Measurements from ENCODE around the gene ATP5F1E.

The ATP5F1E gene

GRCh38 chr20:59071216-59071615, 39.1 kb upstream of the ATP5F1E start:
- no peak for DNase-seq (ENCODE audit: extremely low read depth, low read depth)

GRCh38 chr20:59069026-59069425, 36.9 kb upstream of the ATP5F1E start:
- no peak for DNase-seq (ENCODE audit: extremely low read depth, low read depth)
- no peak for TF ChIP-seq CTCF (IDR thresholded peaks at IDR 0.05; ENCODE audit: low read depth, low read length)

More at GRCh38 chr20:59071216-59071615, 39.1 kb upstream of the ATP5F1E start:
- no peak for TF ChIP-seq CTCF (IDR thresholded peaks at IDR 0.05; ENCODE audit: low read depth, low read length)

- TF ChIP-seq CTCF (IDR thresholded peaks at IDR 0.05; ENCODE audit: low read depth, low read length): no peak
- no peak for DNase-seq (ENCODE audit: extremely low read depth, low read depth)
Observed at GRCh38 chr20:59068534-59068933, 36.4 kb upstream of the ATP5F1E start.

- no peak for DNase-seq (ENCODE audit: extremely low read depth, low read depth)
- no peak for TF ChIP-seq CTCF (IDR thresholded peaks at IDR 0.05; ENCODE audit: low read depth, low read length)
Observed at GRCh38 chr20:59064214-59064722, 32.1 kb upstream of the ATP5F1E start.

GRCh38 chr20:59063358-59064213, 31.5 kb upstream of the ATP5F1E start:
- DNase-seq (ENCODE audit: extremely low read depth, low read depth): no peak
- no peak for TF ChIP-seq CTCF (IDR thresholded peaks at IDR 0.05; ENCODE audit: low read depth, low read length)

GRCh38 chr20:59062081-59062480, 29.9 kb upstream of the ATP5F1E start:
- no peak for TF ChIP-seq CTCF (IDR thresholded peaks at IDR 0.05; ENCODE audit: low read depth, low read length)
- no peak for DNase-seq (ENCODE audit: extremely low read depth, low read depth)

- peak; percentile 36 for TF ChIP-seq CTCF (IDR thresholded peaks at IDR 0.05; ENCODE audit: low read depth, low read length)
- no peak for DNase-seq (ENCODE audit: extremely low read depth, low read depth)
Observed at GRCh38 chr20:59055302-59055701, 23.2 kb upstream of the ATP5F1E start.
